ENCODE results near the gene NTNG1.
"Not testable (repeated sequence)": the region's sequence is repeated elsewhere in the genome, so short reads cannot be mapped to it uniquely, and the experiment has no call there.

NTNG1 gene

GRCh38 chr1:107145637-107146036, 4.8 kb downstream of the NTNG1 start:
- DNase-seq (ENCODE audit: low read depth) = no peak

GRCh38 chr1:107147843-107148242, 7.0 kb downstream of the NTNG1 start:
- no peak for DNase-seq (ENCODE audit: low read depth)

- DNase-seq (ENCODE audit: low read depth) = no peak
These were observed 9.1 kb downstream of the NTNG1 start for GRCh38 chr1:107149946-107150345.

GRCh38 chr1:107151295-107151694, 10.5 kb downstream of the NTNG1 start:
- DNase-seq (ENCODE audit: low read depth) = no peak

- no peak for DNase-seq (ENCODE audit: low read depth)
These were observed 11.6 kb downstream of the NTNG1 start for GRCh38 chr1:107152395-107152794.

GRCh38 chr1:107153014-107153413, 12.2 kb downstream of the NTNG1 start:
- no peak for DNase-seq (ENCODE audit: low read depth)

- DNase-seq (ENCODE audit: low read depth) = no peak
These were observed 17.7 kb downstream of the NTNG1 start for GRCh38 chr1:107158496-107158895.

- DNase-seq (ENCODE audit: low read depth) = no peak
These were observed 18.2 kb downstream of the NTNG1 start for GRCh38 chr1:107158991-107159390.

- no peak for DNase-seq (ENCODE audit: low read depth)
These were observed 21.9 kb downstream of the NTNG1 start for GRCh38 chr1:107162745-107163144.

GRCh38 chr1:107164901-107165300, 24.1 kb downstream of the NTNG1 start:
- not testable (repeated sequence) for DNase-seq (ENCODE audit: low read depth)

- no peak for DNase-seq (ENCODE audit: low read depth)
These were observed 28.8 kb downstream of the NTNG1 start for GRCh38 chr1:107169615-107170014.

- no peak for DNase-seq (ENCODE audit: low read depth)
These were observed 30.5 kb downstream of the NTNG1 start for GRCh38 chr1:107171333-107171732.

- no peak for DNase-seq (ENCODE audit: low read depth)
These were observed 31.8 kb downstream of the NTNG1 start for GRCh38 chr1:107172450-107173170.

- no peak for DNase-seq (ENCODE audit: low read depth)
These were observed 34.5 kb downstream of the NTNG1 start for GRCh38 chr1:107175102-107175909.

GRCh38 chr1:107181253-107181969, 40.6 kb downstream of the NTNG1 start:
- no peak for DNase-seq (ENCODE audit: low read depth)

- DNase-seq (ENCODE audit: low read depth) = no peak
These were observed 42.2 kb downstream of the NTNG1 start for GRCh38 chr1:107183011-107183410.

GRCh38 chr1:107184888-107185287, 44.0 kb downstream of the NTNG1 start:
- no peak for DNase-seq (ENCODE audit: low read depth)

GRCh38 chr1:107187399-107187798, 46.6 kb downstream of the NTNG1 start:
- DNase-seq (ENCODE audit: low read depth) = no peak

- DNase-seq (ENCODE audit: low read depth) = no peak
These were observed 47.3 kb downstream of the NTNG1 start for GRCh38 chr1:107188160-107188559.

- no peak for DNase-seq (ENCODE audit: low read depth)
These were observed 53.5 kb downstream of the NTNG1 start for GRCh38 chr1:107194380-107194779.

- no peak for DNase-seq (ENCODE audit: low read depth)
These were observed 54.6 kb downstream of the NTNG1 start for GRCh38 chr1:107195476-107195875.

- DNase-seq (ENCODE audit: low read depth) = no peak
These were observed 56.2 kb downstream of the NTNG1 start for GRCh38 chr1:107196973-107197562.

Data from activated T-cell treated with anti-CD3 and anti-CD28 coated beads for 1 hour (primary cell).